GM19043 (cell line): ENCODE results near the gene OTULINL.

Experiments
- ATAC-seq: cut with Tn5 transposase; IDR thresholded peaks from one replicate; pipeline ENCODE4 v1.9.1; 2021; ENCODE audit warnings: low read depth; ENCODE audit not compliant: unreplicated experiment

OTULINL gene

DNA sequence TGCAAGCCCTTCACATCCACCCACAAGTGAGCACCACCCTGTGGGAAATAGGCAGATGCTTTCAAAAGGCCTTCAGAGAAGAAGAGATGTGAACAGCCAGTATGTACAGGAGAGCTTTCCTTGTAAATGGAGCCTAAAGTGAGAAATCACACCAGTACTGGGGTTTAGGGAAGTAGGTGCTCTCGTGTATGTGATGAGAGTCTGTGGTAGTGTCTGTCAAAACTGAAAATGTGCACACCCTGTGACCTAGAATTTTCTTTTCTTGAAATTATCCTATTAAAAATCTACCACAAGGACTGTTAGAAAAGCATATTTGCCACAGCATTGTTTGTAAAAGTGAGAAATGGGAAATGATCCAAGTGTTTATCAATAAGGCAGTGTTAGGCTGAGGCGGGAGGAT, 16.6 kb downstream of the OTULINL start:
- no peak for ATAC-seq

DNA sequence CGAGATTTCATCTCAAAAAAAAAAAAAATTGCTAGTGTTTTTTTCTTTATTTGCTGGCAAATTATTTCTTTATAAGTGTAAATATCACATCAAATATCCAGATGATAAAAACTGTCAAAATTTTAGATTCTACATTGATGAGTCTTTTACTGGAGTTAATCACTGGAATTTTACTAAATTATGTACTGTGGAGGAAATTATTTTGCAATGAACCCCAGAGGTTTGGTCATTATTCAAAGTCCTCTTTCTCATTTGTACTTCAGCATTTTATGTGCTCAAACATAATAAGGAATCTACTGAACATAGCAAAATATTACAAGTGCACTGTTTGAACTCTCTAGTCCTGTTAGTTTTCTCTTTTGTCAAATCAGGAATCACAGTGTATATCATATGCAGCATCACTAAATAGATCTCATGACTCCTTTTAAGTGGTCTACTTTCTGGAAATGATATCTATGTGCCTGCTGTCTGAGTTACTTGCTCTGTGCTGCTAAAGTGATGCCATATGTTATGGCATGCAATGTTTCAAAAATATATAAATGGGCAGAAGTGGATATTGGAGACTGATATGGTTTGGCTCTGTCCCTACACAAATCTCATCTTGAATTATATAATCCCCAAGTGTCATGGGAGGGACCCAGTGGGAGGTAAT, 18.0 kb downstream of the OTULINL start:
- ATAC-seq = no peak

DNA sequence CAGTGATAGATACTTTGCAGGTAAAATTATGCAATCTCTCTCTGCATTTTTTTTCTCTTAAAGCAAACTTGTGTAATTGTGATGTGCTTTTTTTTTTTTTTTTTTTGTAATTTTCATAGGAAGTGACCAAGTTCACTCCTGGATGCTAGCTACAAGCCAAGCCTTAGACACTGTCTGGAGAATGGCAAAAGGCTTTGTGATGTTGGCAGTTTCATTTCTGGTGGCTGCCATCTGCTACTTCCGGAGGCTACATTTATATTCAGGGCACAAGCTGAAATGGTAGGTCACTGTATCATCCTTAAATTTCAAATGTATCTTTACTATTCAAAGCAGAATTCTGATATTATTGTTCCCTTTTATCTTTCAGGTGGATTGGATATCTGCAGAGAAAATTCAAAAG, 19.3 kb downstream of the OTULINL start:
- ATAC-seq = no peak

DNA sequence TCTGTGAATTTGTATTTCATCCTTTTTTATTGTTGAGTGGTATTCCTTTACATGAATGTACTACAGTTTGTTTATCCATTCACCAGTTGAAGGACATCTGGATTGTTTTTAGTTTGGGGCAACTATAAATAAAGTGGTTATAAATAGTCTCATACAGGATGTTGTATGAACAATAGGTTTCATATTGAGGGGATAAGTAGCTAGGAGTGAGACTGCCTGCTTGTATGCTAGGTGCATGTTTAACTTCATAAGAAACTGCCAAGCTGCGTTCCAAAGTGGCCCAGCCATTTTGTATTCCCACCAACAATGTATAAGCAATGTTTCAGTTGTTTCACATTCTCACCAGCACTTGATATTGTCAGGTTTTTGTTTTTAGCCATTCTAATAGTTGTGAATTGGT, 21.5 kb downstream of the OTULINL start:
- no peak for ATAC-seq

DNA sequence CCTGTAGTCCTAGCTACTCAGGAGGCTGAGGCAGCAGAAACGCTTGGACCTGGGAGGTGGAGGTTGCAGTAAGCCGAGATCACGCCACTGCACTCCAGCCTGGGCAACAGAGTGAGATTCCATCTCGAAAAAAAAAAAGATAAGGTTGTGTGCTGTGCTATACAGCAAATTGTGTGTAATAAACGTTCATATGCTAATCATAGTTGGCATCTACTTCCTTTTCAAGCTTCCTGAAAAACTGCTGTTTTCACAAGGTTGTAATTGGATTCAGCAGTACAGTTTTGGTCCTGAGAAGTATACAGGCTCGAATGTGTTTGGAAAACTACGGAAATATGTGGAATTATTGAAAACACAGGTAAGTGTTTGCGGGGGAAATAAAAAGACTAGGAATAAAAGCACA, 25.5 kb downstream of the OTULINL start:
- no peak for ATAC-seq

DNA sequence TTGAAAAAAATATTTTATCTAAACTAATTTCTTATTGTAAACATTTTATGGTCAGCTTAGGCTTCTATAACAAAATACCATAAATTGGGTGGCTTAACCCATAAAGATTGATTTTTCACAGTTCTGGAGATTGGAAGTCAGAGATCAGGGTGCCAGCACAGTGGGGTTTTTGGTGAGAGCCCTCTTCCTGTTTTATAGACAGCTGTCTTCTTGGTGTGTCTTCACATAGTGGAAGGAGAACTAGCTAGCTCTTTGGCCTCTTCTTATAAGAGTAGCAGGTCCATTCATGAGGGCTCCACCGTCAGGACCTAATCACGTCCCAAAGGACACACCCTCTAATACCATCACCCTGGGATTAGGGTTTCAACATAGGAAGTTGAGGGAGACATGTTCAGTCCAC, 26.6 kb downstream of the OTULINL start:
- ATAC-seq = no peak

DNA sequence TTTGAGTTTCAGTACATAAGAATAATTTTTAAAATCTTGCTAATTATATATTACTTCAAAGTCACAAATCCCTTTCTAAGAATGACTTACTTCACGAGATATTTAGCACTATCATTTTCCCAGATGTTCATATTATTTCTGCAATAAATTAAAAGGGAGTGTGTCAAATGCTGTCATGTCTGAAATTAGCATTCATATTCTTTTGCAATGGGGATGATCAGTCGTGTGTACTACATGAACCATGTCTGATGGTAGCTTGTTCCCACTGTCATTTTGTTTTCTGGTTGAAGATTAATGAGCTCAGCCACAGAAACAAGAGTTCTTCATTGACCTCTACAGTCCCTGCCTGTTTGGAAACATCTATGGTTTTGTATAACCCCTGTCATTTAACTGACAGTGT, 30.1 kb downstream of the OTULINL start:
- no peak for ATAC-seq

DNA sequence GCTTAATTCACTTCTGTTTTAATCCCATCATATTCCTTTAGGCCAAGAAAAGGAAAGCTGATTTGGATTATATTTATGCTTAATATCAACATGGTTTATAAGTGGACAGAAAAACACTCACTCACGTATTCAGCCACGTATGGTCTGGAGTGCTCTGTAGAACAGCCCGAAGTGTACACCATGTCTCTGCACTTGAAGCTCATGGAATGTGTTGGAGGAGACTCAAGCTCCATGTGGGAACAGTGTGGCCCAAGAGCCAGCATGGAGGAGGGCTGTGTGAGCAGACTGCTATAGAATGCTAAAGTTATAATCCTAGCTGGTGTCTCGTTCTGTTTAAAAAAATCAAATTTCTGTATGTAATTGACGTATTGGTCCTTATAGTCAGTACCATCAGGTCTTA, 32.9 kb downstream of the OTULINL start:
- ATAC-seq = no peak

DNA sequence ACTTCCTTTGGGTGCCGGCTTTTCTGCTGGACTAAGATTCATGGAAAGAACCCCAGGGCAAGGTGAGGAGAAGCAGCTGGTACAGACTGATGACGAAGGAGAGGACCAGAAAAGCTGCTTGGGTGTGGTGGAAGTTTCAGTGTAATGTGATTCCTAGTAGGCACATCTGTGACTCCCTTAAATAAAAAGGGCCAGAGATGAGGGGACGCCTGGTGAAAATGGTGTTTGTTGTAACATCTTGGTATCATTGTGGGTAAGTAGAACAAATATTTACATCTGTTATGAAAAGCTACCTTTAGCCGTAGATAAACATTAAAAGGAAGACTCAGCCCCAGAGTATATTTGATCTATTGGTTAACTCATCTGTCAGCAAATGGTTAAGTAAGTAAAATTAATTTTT, 33.8 kb downstream of the OTULINL start:
- ATAC-seq = no peak

DNA sequence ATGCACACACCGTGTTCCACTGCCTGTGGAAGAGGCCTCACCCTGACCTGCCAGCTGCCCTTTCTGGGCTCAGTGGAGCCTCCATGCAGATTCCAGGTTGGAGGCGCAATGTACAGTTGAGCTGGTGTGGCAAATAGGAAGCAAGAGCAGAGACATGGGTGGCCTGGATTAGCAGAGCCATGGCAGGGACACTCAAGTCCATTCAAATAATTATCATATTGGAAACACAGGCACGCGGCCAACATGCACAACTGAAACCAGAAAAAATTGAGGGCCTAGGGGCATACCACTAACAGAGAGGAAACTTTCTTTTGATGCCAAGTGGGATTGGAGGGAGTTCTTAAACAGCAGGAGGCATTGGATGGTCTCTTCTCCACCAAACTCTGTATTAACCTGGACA, 35.8 kb downstream of the OTULINL start:
- ATAC-seq = no peak

DNA sequence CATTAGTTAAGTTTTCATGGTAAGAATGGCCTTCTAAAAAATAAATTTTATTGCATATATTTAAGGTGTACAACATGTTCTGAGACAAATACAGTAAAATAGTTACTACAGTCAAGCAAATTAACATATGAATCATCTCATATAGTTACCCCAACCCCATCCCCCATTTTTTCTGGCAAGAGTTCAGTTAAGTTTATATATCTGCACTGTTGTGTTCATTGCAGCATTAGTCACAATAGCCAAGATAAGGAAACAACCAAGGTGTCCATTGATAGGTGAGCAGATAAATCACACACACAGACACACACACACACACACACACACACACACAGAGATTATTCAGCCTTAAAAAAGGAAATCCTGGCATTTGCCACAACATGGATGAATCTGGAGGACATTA, 45.7 kb downstream of the OTULINL start:
- ATAC-seq = no peak

DNA sequence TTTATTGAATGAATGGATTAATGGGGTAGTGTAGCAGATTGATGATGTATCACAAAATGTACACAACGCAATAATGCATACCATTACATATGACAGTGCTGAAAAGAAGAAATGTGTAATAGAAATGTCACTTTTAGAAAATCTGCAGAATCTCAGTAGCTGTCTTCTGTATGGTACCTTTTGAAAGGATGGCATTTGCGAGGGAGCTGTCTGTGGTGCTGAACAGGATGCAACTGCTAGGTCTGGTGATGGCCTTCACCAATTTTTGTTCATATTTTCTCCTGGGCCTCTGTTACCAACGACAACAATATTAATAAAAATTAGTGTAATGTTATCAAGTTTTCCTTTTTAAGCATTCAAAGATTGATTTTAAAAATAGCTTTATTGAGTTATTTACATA, 46.8 kb downstream of the OTULINL start:
- no peak for ATAC-seq

DNA sequence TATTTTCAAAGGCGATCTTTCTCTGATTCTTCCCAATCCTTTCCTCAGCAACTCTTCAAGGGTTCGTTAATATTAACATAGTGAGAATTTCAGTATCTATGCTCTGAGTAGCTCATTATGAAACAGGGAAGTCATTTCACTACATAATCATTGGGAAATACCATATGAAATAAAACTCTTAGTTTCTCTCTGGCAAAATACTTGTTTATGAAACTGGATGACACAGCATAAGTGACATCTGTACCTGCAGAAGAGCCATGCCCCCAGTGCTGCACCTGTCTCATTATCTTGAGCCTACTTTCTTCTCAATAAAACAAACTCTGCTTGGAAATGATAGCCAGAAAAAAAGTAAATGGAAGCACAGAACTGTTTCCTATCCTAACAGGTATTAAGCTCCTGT, 49.1 kb downstream of the OTULINL start:
- ATAC-seq = no peak

DNA sequence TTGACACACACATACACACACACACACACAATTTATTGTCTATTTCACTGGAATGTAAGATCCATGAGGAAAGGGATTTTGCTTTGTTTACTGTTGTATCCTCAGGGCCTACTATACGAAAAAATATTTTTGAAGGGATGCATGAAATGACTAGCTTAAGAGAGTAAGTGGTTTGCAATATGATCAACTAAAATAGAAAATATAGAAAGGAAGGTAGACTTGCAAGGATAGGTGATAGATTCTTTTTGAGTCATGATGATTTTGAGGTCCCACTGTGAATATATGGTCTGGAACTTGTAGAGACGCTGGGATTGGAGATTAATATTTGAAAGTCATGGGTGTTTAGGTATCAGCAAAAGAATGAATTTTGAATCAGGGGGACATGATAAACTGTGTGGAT, 54.1 kb downstream of the OTULINL start:
- no peak for ATAC-seq

DNA sequence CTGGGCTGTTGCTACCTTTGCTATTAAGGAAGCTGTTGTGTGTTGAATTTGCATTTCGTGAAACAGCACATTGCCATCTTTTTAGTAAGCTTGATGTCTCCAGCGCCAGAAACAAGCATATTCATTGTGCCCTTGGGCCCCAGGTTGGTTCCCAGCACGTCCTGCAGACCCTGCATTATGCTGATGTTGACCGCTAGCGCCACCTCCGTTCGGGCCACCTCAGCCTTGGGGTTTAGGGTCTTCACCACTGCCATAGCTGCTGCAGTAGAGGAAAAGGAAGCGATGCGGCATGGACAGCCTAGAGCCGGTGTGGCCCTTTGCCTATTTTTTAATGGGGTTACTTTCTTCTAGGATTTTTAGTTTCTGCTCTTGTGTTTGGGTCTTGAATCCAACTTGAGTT, 59.2 kb downstream of the OTULINL start:
- no peak for ATAC-seq

DNA sequence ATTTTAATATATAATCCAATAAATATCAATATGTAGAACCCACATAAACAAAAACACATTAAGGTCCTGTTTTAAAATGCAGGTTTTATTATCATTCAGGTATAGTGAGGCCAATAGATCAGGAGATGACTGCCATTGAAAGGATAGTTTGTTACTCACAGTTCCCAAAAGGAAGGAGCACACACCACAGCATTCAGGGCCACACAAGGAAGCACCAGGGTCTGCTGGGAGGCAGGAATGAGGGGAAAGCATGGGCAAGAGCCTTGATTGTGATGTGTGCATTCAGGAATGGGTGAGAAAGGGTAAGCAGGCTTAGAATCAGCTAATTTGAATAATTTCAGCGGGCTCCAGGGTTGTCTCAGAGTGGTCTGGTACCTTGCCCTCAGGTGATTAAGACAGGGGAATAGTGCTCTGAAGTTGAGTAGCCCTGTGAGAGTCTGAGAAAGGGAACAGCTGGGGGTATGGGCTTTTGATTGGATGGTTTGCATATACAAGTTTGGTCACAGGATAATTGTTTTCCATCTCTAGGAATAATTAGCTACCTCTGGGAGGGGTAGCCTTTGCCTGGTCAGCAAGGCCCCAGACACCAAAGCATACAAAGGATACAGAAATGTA, 63.1 kb downstream of the OTULINL start:
- no peak for ATAC-seq

DNA sequence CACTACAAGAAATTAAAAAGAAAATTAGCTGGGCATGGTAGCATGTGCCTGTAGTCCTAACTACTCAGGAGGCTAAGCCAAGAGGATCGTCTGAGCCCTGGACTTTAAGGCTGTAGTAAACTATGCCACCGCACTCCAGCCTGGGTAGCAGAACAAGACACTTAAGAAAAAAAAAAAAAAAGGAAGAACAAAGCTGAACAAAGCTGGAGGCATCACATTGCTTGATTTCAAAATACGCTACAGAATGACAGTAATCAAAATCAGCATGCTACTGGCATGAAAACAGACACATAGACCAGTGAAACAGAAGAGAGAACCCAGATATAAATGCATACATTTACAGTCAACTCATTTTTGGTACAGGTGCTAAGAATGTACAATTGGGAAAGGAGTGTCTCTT, 68.5 kb downstream of the OTULINL start:
- no peak for ATAC-seq

DNA sequence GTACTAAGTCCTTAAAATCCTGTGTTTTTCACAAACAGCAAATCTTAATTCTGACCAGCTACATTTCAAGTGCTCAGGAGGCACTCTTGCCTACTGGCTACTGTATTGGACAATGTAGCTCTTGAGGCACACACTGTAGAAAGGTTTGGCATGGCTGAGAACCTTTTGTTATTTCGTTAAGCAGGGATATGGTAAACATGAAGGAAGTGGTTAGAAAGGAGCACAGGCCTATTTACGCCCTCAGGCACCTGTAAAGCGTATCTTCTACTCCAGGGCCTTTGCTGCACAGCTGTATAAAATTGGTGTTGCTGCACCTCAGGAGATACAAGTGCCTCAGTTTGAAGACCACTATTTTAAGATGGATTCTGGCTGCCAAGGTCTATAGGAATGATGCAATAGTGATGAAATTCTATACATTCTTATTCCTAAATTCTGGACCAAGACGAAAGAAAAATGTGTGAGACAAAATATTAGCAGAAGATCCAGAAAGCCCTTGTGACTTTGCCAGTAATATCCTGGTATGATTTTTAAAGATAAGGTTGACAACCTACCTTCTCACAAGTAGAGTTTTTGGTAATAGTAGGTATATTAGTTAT, 73.7 kb downstream of the OTULINL start:
- ATAC-seq = no peak

DNA sequence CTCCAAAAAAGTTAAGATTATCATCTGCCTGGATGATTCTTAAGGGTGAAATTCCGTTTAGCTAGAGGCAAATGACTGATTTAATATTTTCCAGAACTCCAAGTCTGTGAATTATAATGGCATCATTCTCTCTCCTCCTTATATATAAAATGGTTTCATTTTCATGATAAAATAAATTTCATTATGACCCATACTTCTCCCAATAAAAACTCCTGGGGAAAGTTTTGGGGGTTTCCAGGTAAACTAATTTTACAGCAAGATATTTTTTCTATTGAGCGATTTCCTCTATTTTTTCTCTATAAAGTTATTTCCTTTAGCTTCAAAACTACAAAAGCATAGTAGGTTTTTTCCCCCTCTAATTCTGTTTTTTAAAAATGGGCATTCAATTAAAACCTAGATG, 75.3 kb downstream of the OTULINL start:
- no peak for ATAC-seq

DNA sequence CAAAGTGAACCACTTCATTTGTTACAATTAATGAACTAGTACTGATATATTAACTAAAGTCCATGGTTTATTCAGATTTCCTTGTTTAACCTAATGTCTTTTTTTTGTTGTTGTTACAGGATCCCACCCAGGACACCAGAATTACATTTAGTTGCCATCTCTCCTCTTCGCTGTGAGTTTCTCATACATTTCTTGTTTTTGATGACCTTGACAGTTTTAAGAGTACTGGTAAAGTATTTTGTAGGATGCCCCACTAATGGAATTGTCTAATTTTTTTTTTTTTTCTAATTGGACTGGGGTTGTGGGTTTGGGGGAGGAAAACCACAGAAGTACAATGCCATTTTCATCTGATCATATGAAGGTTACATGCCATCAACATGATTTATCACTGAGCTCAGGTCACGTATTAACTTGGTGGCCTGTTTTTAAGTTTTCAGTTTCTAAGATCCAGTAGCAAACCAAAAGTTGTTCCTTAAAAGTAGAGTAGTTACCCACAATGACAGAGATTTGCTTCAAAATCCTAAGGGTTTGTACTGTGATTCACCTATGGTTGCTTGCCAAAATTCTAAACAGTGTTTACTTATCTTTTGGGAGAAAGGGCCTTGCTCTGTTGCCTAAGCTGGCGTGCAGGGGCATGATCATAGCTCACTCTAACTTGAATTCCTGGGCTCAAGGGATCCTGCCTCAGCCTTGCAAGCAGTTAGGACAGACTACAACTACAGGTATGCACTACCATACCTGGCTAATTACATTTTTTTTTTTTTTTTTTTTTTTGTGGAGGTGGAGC, 78.4 kb downstream of the OTULINL start:
- no peak for ATAC-seq

DNA sequence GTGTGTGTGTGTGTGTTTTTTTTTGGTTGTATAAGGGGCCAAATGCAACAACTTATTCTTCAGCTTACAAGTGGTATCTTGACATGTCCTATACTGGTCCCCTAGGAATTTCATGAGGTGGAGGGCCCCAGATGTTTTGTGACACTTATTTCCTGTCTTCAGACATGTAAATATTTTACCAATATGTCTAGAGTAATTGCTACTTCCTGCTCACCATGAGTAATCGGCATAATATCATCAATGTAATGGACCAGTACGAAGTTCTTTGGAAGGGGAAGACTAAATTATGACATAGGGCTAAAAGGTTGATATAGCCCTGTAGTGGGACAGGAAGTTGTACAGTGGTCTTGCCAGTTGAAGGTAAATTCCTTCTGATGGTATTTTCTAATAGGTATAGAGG, 79.2 kb downstream of the OTULINL start:
- no peak for ATAC-seq
